ENCODE results near the gene PNLIPRP1. TPM values are rescaled to one million over a fixed set of nuclear protein-coding genes. Genes with fewer than 3 reads are reported as not detected.

Gene PNLIPRP1
- total and polyA plus RNA-seq, 7 donors, result 0.04 to 3.6 TPM; not detected in 5

GRCh38 chr10:116566932-116567331 is 23.8 kb upstream of the PNLIPRP1 start:
- intact Hi-C loops (cut with DNase I), result no loop called here
- Histone ChIP-seq H3K27me3 (no peaks in the 10 kb centered on the region), H3K36me3 (no peaks in the 10 kb centered on the region), H3K4me1 (no peaks in the 10 kb centered on the region), H3K4me3 (no peak overlapping the region), H3K9me3 (no peaks in the 10 kb centered on the region), H3K27ac (no peak overlapping the region)
- DNase-seq, result no peak
- no peak for TF ChIP-seq POLR2A (IDR thresholded peaks at IDR 0.05)
- TF ChIP-seq EP300 (IDR thresholded peaks at IDR 0.05), result no peak
- no peak for TF ChIP-seq POLR2AphosphoS5 (IDR thresholded peaks at IDR 0.05)
- TF ChIP-seq CTCF (IDR thresholded peaks at IDR 0.05), result no peak

- H3K27ac ChIP-seq, result no peak overlapping the region
- no peak for DNase-seq
- H3K36me3 ChIP-seq, result no peaks in the 10 kb centered on the region
- no peaks in the 10 kb centered on the region for H3K9me3 ChIP-seq
- no peaks in the 10 kb centered on the region for H3K4me1 ChIP-seq
- intact Hi-C loops (cut with DNase I), result no loop called here
- no peaks in the 10 kb centered on the region for H3K27me3 ChIP-seq
- no peak overlapping the region for H3K4me3 ChIP-seq
- WGBS, 2 donors, result 66 to 89% methylated on average over 3 of the region's 3 CpGs
- TF ChIP-seq CTCF (IDR thresholded peaks at IDR 0.05), result no peak
- TF ChIP-seq POLR2A (IDR thresholded peaks at IDR 0.05), result no peak
- no peak for TF ChIP-seq POLR2AphosphoS5 (IDR thresholded peaks at IDR 0.05)
- no peak for TF ChIP-seq EP300 (IDR thresholded peaks at IDR 0.05)
These were observed 23.4 kb upstream of the PNLIPRP1 start for GRCh38 chr10:116567335-116567734.

GRCh38 chr10:116574797-116575196 is 16.0 kb upstream of the PNLIPRP1 start:
- no peaks in the 10 kb centered on the region for H3K9me3 ChIP-seq
- intact Hi-C loops (cut with DNase I), result no loop called here
- no peaks in the 10 kb centered on the region for H3K27me3 ChIP-seq
- DNase-seq, result no peak
- H3K4me3 ChIP-seq, result no peak overlapping the region
- H3K36me3 ChIP-seq, result no peaks in the 10 kb centered on the region
- H3K4me1 ChIP-seq, result no peaks in the 10 kb centered on the region
- TF ChIP-seq POLR2AphosphoS5 (IDR thresholded peaks at IDR 0.05) (no peak), CTCF (IDR thresholded peaks at IDR 0.05) (no peak), EP300 (IDR thresholded peaks at IDR 0.05) (no peak), POLR2A (IDR thresholded peaks at IDR 0.05) (no peak)
- H3K27ac ChIP-seq, result no peak overlapping the region
- WGBS, 2 donors, result 89 to 93% methylated on average over 3 of the region's 3 CpGs

- no peak overlapping the region for H3K27ac ChIP-seq
- H3K4me3 ChIP-seq, result no peak overlapping the region
- no peaks in the 10 kb centered on the region for H3K4me1 ChIP-seq
- DNase-seq, result no peak
- TF ChIP-seq POLR2A (IDR thresholded peaks at IDR 0.05), result no peak
- no peak for TF ChIP-seq EP300 (IDR thresholded peaks at IDR 0.05)
- TF ChIP-seq CTCF (IDR thresholded peaks at IDR 0.05), result no peak
- no peak for TF ChIP-seq POLR2AphosphoS5 (IDR thresholded peaks at IDR 0.05)
- intact Hi-C loops (cut with DNase I), result no loop called here
- H3K27me3 ChIP-seq, result no peaks in the 10 kb centered on the region
- no peaks in the 10 kb centered on the region for H3K36me3 ChIP-seq
- WGBS, 2 donors, result 91 to 94% methylated on average over 8 of the region's 8 CpGs
- no peaks in the 10 kb centered on the region for H3K9me3 ChIP-seq
These were observed 2.7 kb upstream of the PNLIPRP1 start for GRCh38 chr10:116587878-116588591.

- no peaks in the 10 kb centered on the region for H3K4me1 ChIP-seq
- intact Hi-C loops (cut with DNase I), result no loop called here
- 89 to 93% methylated on average over 2 of the region's 2 CpGs for WGBS, 2 donors
- H3K9me3 ChIP-seq, result no peaks in the 10 kb centered on the region
- no peaks in the 10 kb centered on the region for H3K27me3 ChIP-seq
- H3K27ac ChIP-seq, result no peak overlapping the region
- H3K4me3 ChIP-seq, result no peak overlapping the region
- DNase-seq, result no peak
- H3K36me3 ChIP-seq, result no peaks in the 10 kb centered on the region
- TF ChIP-seq POLR2AphosphoS5 (IDR thresholded peaks at IDR 0.05) (no peak), POLR2A (IDR thresholded peaks at IDR 0.05) (no peak), CTCF (IDR thresholded peaks at IDR 0.05) (no peak)
These were observed 1.8 kb upstream of the PNLIPRP1 start for GRCh38 chr10:116588995-116589394.

Measured in sigmoid colon (tissue), 7 donors.